Measurements from ENCODE around the gene ATN1.

DNA sequence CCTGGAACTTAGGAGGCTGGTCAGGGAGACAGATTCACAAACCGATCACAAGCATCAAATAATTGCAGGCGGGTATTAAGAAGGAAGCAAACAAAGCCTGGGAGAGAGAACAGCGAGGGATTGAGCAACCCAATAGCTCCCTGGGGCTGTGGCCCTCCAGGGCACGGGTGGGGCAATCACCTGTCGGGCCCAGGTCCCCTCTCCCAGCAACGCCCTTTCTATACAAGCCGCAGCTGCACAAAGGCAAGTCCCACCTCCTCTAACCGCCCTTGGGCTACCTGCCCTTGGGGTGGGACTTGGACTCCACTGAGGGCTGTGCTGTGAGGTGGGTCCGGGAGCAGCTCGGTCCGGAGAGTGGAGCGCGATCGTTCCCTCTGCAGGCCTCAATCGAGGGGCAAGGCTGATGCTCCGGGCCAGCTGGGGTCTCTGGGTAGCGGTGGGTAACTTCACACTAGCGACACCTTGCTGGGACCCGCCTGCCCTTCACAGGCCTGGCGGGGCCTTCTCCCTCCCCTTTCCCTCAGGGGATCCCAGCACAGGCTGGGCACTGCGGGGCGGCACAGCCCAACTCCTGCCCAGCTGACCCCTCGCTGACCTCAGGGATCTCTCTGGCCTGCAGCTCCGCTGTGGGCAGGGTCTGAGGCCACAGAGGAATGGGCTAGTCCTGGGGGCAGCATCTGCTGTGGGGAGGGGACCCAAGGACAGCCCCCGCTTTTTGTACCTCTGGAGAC is 34.7 kb downstream of the ATN1 start:
- no peak for TF ChIP-seq MAX (IDR thresholded peaks at IDR 0.05)
- TF ChIP-seq, protein P1, sequence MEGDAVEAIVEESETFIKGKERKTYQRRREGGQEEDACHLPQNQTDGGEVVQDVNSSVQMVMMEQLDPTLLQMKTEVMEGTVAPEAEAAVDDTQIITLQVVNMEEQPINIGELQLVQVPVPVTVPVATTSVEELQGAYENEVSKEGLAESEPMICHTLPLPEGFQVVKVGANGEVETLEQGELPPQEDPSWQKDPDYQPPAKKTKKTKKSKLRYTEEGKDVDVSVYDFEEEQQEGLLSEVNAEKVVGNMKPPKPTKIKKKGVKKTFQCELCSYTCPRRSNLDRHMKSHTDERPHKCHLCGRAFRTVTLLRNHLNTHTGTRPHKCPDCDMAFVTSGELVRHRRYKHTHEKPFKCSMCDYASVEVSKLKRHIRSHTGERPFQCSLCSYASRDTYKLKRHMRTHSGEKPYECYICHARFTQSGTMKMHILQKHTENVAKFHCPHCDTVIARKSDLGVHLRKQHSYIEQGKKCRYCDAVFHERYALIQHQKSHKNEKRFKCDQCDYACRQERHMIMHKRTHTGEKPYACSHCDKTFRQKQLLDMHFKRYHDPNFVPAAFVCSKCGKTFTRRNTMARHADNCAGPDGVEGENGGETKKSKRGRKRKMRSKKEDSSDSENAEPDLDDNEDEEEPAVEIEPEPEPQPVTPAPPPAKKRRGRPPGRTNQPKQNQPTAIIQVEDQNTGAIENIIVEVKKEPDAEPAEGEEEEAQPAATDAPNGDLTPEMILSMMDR (IDR thresholded peaks at IDR 0.05; ENCODE audit: low read depth, low read length, missing input control): no peak
- no peak for TF ChIP-seq JUND (IDR thresholded peaks at IDR 0.05)
- TF ChIP-seq TAF1 (conservative IDR thresholded peaks at IDR 0.05): no peak
- TF ChIP-seq ATF3 (IDR thresholded peaks at IDR 0.05): no peak
- TF ChIP-seq GABPA (IDR thresholded peaks at IDR 0.05 in 1 of 2, conservative IDR thresholded peaks at IDR 0.05 in 1 of 2): no peak
- no peak for TF ChIP-seq EGR1 (IDR thresholded peaks at IDR 0.05; ENCODE audit: low read depth in 2 of 2)
- TF ChIP-seq RAD21 (IDR thresholded peaks at IDR 0.05): no peak
- TF ChIP-seq YY1 (IDR thresholded peaks at IDR 0.05): no peak
